ENCODE data around the gene COQ6. TPM values are rescaled to one million over a fixed set of nuclear protein-coding genes. Genes with fewer than 3 reads are reported as not detected.
"Not testable (repeated sequence)": the region's sequence is repeated elsewhere in the genome, so short reads cannot be mapped to it uniquely, and the experiment has no call there.

The COQ6 gene
- total RNA-seq, 2 donors from 2014 or later: 13.8 to 14.7 TPM

DNA sequence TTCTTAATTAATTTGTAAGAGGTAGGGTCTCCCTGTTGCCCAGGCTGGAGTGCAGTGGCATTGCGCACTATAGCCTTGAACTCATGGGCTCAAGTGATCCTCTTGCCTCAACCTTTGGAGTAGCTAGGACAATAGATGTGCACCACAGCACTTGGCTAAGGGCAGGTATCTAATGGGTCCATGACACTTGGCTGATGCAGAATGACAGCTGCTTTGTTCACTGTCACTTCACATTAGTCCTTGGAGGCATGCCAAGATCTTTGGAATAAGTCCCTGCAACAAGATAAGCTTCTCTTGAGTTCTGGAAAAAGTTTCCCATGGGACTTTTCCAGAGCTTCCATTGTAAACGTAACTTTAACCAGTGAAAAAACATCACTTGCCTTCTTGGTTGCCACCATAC lies 23.4 kb downstream of the COQ6 start:
- intact Hi-C loops (cut with DNase I): no loop called here
- DNase-seq (ENCODE audit: low spot score): no peak

DNA sequence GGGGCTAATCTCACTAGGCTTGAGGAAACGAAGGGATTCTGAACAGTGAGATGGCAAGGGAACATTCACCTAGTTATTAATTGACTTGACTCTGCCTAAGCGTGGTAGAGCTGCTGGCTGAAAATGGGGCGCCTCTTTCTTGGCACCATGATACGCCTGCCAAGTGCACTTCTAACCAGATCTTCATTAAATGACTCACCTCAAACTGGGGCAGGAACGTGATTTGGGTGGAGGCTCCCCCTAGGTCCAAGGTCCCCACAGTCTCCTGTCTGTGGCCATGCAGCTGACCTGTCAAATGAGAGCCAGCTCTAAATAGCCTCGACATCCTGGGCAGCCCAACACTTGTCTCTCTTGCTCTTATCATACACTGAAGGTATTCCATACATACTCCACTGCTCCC lies 26.0 kb downstream of the COQ6 start:
- intact Hi-C loops (cut with DNase I): no loop called here
- DNase-seq (ENCODE audit: low spot score): no peak

DNA sequence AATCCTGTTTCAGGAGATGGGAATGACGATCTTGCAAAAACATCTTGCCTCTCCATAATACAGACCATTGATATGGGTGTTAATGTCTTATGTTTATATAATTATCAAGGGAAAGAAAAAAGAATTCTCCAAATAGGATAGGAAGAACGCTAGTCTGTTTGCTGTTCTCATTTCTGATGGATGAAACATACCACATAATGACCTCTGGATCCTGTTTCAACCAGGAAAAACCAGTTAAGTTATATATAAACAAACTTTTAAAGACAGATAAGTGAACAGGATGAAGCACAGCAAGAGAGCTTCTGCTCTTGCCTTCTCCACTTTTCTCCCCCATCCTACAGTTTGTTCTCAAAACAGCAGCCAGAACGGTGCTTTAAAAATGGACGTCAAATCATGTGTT lies 27.8 kb downstream of the COQ6 start:
- DNase-seq (ENCODE audit: low spot score): no peak
- intact Hi-C loops (cut with DNase I): no loop called here

DNA sequence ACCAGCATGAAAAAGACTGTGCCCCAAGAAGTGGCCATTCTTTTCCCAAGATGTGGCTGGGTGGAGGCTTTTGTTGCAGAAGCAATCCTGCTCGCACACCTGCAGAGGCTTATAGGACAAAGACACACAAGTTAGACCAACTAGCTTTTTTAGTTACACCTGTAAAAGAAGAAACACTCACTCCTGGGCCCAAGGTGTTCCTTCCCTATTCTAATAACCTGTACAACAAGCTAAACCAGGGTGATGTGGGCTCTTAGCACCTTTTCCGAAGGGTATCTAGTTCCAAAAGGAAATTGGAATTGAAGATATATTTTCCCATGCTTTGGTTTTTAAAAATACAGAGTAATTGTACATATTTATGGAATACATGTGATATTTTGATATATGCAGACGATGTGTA lies 38.0 kb downstream of the COQ6 start:
- no peak for DNase-seq (ENCODE audit: low spot score)
- intact Hi-C loops (cut with DNase I): no loop called here

DNA sequence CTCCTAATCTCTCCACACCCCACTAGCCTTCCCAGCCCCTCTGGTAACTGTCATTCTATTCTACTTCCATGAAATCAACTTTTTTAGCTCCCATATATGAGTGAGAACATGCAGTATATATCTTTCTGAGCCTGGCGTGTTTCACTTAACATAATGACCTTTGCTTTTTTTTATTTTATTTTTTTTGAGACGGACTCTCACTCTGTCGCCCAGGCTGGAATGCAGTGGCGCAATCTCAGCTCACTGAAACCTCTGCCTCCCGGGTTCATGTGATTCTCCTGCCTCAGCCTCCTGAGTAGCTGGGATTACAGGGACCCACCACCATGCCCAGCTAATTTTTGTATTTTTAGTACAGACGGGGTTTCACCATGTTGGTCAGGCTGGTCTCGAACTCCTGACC lies 38.6 kb downstream of the COQ6 start:
- DNase-seq (ENCODE audit: low spot score); intact Hi-C loops (cut with DNase I): not testable (repeated sequence)

DNA sequence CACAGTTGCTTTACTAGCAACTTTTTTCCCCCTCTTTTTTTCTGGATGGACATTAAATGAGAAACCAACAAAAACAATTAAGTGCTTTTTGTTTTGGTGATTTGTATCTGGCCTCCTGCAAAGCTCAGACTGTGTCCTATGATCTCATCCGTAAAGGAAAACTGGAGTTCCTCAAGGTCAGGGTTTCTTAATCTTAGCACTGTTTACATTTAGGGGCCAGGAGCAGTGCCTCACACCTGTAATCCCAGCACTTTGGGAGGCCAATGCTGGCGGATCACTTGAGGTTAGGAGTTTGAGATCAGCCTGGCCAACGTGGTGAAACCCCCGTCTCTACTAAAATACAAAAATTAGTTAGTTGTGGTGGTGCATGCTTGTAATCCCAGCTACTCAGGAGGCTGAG lies 41.0 kb downstream of the COQ6 start:
- no peak for DNase-seq (ENCODE audit: low spot score)
- intact Hi-C loops (cut with DNase I): no loop called here

DNA sequence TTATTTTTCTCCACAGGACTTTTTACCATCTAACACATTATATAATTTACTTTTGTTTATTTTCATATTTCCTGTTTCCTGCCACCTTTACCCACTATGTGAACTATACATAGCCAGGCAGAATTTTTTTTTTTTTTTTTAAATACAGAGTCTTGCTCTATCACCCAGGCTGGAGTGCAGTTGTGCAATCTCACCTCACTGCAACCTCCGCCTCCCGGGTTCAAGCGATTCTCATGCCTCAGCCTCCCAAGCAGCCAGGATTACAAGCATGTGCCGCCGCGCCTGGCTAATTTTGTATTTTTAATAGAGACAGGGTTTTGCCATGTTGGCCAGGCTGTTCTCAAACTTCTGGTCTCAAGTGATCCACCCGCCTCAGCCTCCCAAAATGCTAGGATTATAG lies 44.8 kb downstream of the COQ6 start:
- intact Hi-C loops (cut with DNase I): not testable (repeated sequence)

DNA sequence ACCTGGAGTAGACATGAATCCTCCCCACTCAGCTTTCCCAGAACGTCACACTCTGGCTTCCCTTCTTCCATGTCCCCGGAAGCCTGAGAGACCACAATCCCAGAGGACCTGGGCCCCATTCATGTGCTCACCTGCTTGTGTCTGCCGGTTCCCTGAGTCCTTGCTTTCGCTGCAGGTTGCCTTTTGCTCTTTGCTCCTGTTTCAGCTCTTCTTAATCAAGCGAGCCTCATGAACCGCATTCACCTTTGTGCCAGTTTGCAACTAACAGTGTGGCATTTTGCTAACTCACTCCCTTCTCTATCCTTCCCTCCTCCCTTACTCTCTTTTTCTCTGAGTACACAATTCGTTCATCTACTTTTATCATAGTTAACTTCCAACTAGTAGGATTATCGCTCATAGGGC lies 45.9 kb downstream of the COQ6 start:
- DNase-seq (ENCODE audit: low spot score): no peak
- intact Hi-C loops (cut with DNase I): no loop called here

More for the DNA sequence above, 44.8 kb downstream of the COQ6 start:
- DNase-seq (ENCODE audit: low spot score): not testable (repeated sequence)

DNA sequence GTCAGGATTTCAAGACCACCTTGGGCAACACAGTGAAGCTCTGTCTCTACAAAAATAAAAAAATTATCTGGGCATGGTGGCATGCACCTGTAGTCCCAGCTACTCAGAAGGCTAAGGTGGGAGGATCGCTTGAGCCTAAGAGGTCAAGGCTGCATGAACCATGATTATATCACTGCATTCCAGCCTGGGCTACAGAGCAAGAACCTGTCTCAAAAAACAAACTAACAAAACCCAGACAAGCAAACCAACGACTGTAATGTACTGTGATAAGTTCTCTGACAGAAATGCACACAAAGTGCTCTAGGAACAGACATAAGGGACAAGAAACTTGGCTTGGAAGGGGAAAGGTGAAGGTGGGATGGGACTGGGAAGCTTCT lies 46.6 kb downstream of the COQ6 start:
- intact Hi-C loops (cut with DNase I): no loop called here
- DNase-seq (ENCODE audit: low spot score): no peak

DNA sequence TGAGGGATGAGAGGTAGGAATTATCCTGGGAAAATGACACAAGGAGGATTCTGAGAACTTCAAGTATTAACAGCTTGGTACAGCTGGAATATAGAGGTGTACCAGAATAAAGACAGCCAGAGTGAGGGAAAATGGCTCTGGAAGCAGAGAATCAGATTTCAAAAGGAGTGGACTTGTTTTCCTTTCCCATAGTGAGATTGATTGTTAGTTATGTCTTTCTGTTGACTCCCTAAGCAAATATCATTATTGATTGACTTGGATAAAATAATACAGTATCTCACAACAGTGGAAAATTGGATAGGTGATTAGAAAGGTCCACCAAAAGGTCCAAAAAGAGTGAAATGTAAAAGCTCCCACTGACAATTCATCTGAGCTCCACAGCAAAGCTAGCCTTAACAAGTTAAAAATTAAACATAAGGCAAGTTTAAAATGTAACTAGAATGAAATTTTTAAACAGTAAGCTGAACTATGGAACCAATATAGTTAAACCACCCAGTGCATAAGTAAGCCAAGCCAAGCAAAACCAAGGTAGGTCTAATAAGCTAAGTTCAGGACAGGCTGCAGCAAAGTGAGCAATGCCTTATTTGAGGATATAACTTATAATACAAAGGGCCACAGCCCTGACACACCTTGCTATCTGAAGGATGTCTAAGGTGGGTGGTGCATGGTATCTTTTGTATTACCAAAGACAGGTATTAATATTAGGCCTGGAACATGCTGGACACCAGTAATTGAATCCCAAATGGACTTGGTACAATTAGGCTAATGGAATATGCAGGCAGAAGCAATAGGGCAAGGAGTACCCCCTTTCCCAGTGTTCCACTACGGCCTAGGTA lies 47.2 kb downstream of the COQ6 start:
- no peak for DNase-seq (ENCODE audit: low spot score)
- intact Hi-C loops (cut with DNase I): no loop called here

DNA sequence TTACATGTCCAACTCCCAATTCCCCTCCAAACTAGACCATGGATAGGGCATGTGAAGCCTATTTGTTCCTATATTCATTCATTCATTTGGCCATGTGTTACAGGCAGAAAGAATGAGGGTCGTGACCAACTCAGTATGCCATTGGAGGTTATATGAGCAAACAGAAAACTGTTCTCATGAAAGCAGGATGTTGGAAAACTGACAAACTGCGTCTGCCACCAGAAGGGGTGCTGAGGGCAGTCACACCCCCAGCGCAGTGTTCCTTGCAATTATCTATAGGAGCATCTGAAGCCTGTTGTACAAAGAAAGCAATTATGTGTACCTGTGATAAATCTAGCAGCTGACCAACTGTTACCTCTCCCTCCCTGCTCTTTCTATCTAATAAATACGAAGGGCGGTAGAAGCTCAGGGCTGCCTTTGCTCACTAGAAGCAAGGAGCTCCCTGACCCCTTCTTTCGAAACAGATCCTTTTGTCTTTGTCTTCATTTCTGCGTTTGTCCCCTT lies 47.9 kb downstream of the COQ6 start:
- intact Hi-C loops (cut with DNase I): no loop called here

DNA sequence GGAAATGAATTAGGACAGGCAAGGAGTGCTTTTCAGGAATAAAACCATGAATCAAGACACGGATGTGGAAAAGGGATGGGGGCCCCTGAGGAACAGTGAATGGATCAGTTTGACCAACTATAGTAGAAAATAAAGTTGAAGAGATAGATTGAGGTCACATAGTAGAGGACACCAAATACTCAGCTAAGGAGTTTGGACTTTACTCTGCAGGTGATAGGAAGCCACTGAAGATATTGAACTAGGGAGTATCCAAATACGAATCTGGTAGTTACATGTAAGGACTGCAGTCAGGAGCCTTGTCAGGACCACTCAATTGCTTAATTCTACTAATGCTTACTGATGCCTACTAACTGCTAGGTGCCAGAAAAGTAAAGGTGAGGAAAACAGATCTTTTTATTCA lies 48.6 kb downstream of the COQ6 start:
- intact Hi-C loops (cut with DNase I): no loop called here
- no peak for DNase-seq (ENCODE audit: low spot score)

More for the DNA sequence above, 47.9 kb downstream of the COQ6 start:
- no peak for DNase-seq (ENCODE audit: low spot score)

DNA sequence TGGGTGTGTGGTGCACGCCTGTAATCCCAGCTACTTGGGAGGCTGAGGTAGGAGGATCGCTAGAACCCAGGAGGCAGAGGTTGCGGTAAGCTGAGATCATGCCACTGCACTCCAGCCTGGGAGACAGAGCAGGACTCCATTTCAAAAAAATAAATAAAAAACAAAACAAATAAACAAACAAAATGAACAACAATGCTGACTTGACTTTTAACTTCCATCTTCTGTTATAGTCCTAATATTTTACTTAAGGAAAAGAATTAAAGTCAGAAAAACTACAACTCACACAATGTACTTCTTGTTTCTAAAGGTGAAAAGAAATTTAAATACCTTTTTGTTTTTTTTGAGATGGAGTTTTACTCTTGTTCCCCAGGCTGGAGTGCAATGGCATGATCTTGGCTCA lies 55.6 kb downstream of the COQ6 start:
- intact Hi-C loops (cut with DNase I); DNase-seq (ENCODE audit: low spot score): not testable (repeated sequence)

DNA sequence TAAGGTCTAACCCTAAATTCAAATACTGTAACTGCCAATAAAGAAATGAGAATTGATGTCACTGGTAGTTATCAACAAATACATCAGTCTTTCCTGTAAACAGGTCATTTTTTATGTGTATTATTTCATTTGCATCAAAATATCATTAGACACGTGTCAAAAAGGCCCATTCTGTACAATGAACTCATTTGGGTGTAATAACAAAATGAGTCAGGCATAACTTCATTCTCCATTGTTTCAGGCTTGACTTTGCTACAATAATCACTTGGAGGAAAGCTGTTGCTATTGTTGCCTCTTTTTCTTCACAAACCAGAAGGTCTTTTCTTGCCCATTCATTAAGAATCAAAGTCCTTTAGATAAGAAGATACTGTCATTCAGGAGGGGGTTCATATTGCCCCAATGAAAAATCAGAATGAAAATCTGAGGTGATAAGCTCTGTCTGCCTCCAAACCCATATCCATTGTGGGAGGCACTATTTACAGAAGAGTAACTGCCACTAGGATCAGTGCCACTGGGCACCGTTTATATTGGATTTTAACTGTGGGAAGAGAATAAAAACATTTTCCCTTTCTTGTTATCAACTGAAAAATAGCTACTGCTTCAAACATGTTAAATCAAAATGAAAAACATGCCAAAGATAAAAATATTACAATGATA lies 58.9 kb downstream of the COQ6 start:
- no peak for DNase-seq (ENCODE audit: low spot score)
- intact Hi-C loops (cut with DNase I): no loop called here

Other genes starting within 250 kb of the COQ6 start
- 10 to 100 TPM; 64.8 to 88.7 TPM for gene PNMA1, start 235.9 kb upstream of the COQ6 start, total RNA-seq
- 1 to 10 TPM; 5.6 to 9.2 TPM for gene PTGR2, start 98.5 kb upstream of the COQ6 start, total RNA-seq
- gene ZNF410, start 63.4 kb upstream of the COQ6 start, total RNA-seq: 10 to 100 TPM; 38.6 to 39.2 TPM
- gene FAM161B, start 208 bp upstream of the COQ6 start, total RNA-seq: 1 to 10 TPM; 4.5 to 4.9 TPM
- gene ENTPD5, start 69.0 kb downstream of the COQ6 start, total RNA-seq: 10 to 100 TPM; 10.6 to 12.2 TPM
- gene BBOF1, start 69.0 kb downstream of the COQ6 start, total RNA-seq: 1 to 10 TPM; 6.8 to 7.2 TPM
- 10 to 100 TPM; 11.9 to 23.2 TPM for gene ALDH6A1, start 134.2 kb downstream of the COQ6 start, total RNA-seq
- 1 to 10 TPM; 6.6 to 9.4 TPM for gene LIN52, start 134.7 kb downstream of the COQ6 start, total RNA-seq

Measured in posterior vena cava (tissue), 2 donors.